Medulla oblongata (tissue), 1 donor: ENCODE measurements around the gene XPO4.
"Not testable (repeated sequence)": the region's sequence is repeated elsewhere in the genome, so short reads cannot be mapped to it uniquely, and the experiment has no call there.

Experiments
- DNase-seq: peaks from one replicate; pipeline ENCODE4 v3.0.0-alpha.2; 2015; ENCODE audit errors: extremely low spot score

The XPO4 gene

GRCh38 chr13:20891034-20891433 is 11.5 kb downstream of the XPO4 start:
- DNase-seq, result no peak

GRCh38 chr13:20890540-20890939 is 12.0 kb downstream of the XPO4 start:
- not testable (repeated sequence) for DNase-seq

- no peak for DNase-seq
These were observed 20.3 kb downstream of the XPO4 start for GRCh38 chr13:20882206-20882605.

GRCh38 chr13:20877902-20878301 is 24.6 kb downstream of the XPO4 start:
- no peak for DNase-seq

GRCh38 chr13:20876802-20877201 is 25.7 kb downstream of the XPO4 start:
- DNase-seq, result not testable (repeated sequence)

- not testable (repeated sequence) for DNase-seq
These were observed 28.1 kb downstream of the XPO4 start for GRCh38 chr13:20874439-20874838.

- DNase-seq, result no peak
These were observed 29.2 kb downstream of the XPO4 start for GRCh38 chr13:20873348-20873747.

- no peak for DNase-seq
These were observed 31.7 kb downstream of the XPO4 start for GRCh38 chr13:20870829-20871228.

GRCh38 chr13:20869540-20869939 is 33.0 kb downstream of the XPO4 start:
- no peak for DNase-seq

GRCh38 chr13:20867408-20867807 is 35.1 kb downstream of the XPO4 start:
- DNase-seq, result no peak

- DNase-seq, result not testable (repeated sequence)
These were observed 40.9 kb downstream of the XPO4 start for GRCh38 chr13:20861666-20862065.

- no peak for DNase-seq
These were observed 41.7 kb downstream of the XPO4 start for GRCh38 chr13:20860844-20861243.

GRCh38 chr13:20856650-20857049 is 45.9 kb downstream of the XPO4 start:
- no peak for DNase-seq

GRCh38 chr13:20851844-20852402 is 50.6 kb downstream of the XPO4 start:
- DNase-seq, result no peak

GRCh38 chr13:20848944-20849343 is 53.6 kb downstream of the XPO4 start:
- DNase-seq, result no peak

- no peak for DNase-seq
These were observed 54.3 kb downstream of the XPO4 start for GRCh38 chr13:20848203-20848602.

GRCh38 chr13:20847296-20847695 is 55.2 kb downstream of the XPO4 start:
- no peak for DNase-seq

- DNase-seq, result peak; percentile 18
These were observed 59.4 kb downstream of the XPO4 start for GRCh38 chr13:20843166-20843565.

- no peak for DNase-seq
These were observed 62.0 kb downstream of the XPO4 start for GRCh38 chr13:20840568-20840967.

GRCh38 chr13:20833900-20834679 is 68.5 kb downstream of the XPO4 start:
- no peak for DNase-seq

- no peak for DNase-seq
These were observed 69.7 kb downstream of the XPO4 start for GRCh38 chr13:20832861-20833260.

GRCh38 chr13:20831933-20832332 is 70.6 kb downstream of the XPO4 start:
- no peak for DNase-seq

- no peak for DNase-seq
These were observed 71.3 kb downstream of the XPO4 start for GRCh38 chr13:20831254-20831653.
